NOMO-1 treated with dmso at 0.1 percent for 144 hours (cell line): Measurements from ENCODE around the gene SLC35G1.
A peak's percentile ranks its signal among the peaks of the same experiment; 100 is the strongest.

Experiments
- DNase-seq: peaks from one replicate; lab custom pipeline; 2025; ENCODE audit not compliant: unreplicated experiment; lab: John Stamatoyannopoulos, UW

SLC35G1 gene

DNA sequence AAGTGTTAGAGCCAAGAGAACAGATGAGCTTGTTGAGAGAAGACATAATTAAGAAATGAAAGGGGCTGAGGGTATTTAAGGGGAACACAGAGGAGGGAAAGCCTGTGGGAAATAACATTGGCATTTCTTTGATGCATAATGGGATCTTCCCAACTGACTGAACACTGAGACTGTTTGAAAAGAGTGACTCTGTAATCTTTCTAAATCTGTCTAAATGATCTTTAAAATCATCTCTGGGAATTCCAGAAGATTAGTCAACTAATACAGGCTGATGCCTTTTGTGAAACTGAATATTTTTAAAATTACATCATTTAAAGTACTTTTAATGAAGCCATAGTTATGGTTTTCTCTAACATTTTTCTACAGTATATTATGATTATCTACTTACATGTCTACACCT is 17.4 kb upstream of the SLC35G1 start:
- DNase-seq: no peak

DNA sequence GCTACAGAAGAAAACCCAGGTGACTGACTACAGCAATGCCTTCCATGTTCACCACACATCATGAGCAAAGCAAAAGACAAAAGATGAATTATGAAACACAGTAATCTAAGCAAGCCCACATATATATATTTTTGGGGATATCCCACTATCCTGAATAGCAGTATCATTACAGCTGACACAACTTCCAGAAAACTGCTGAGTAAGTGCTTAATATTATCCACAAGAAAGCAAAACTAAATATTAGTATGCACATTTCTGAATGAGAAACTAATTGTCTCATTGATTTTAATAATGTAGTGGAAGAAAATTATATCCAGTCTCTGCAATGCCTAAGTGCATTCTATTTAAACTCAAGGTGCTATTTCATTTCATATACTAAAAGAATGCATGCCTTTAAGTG is 14.5 kb upstream of the SLC35G1 start:
- no peak for DNase-seq

DNA sequence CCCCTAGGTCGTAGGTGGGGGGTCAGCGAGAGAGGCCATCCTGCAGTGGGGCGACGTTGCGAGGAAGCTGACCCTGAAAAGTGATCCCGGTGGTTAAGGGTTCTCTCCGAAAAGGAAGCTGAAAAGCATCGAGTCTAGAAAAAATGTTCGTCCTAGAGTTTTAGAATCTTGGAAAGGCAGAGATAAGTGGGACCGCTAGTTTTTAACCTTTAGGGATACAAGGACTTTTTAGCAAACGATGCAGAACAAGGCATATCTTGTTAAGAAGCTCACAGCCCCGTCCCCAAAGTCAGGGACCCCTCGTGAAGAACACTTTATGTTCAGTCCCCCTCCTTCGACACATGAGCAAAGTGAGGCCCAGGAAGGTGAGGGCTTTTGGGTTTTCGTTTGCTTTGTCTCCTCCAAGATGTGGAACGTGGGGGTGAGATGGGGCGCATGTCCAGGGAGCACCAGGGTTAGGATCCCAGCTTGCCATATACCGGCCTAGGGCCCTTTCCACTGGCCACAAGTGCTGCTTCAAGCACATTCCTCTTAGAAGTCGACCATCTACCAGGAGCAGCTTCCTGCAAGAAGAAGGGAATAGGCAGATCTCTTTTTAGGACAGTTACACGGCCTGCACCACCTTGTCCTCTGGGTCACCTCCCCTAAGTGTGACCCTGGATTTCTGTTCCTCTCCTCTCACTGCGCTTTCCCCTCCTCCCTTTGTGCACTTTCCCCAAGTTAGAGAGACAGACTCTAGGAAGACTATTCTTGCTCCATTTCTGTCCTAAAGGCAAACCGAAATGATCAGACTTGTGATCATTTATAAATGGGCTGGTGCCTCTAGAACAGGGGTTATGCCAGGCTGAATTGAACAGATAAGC is 969 bp downstream of the SLC35G1 start:
- DNase-seq: no peak

DNA sequence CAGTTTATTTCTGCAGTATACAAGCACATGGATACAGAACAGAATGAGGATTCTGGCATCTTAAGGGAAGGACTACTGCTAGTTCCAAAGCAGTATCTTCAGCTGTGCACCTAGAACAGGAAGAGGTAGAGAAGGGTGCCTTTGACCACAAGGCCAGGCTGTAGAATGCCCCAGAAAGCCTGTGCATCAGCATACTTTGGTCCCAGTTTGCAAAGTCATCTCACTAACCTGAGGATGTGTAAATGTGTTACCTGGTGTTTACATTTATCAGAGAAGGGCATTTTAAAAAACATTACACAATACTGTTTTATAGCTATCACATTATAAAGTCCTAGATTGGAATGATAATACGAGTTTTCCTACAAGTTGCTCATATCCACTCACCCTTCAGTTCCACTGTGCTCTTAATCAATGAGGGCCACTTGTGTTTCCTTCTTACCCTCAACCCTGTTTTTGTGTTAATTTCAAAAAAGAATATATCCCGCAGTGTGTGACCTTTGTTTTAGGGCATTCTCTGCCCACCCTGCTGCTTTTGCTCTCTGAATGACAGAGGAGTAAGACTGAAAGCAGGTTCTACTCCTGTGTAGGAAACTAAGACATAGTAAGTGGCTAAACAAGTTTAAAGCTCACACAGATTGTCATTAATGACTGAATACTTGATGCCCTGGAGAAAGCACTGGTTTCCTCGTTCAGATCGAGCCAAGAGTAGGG is 3.4 kb downstream of the SLC35G1 start:
- DNase-seq: no peak

DNA sequence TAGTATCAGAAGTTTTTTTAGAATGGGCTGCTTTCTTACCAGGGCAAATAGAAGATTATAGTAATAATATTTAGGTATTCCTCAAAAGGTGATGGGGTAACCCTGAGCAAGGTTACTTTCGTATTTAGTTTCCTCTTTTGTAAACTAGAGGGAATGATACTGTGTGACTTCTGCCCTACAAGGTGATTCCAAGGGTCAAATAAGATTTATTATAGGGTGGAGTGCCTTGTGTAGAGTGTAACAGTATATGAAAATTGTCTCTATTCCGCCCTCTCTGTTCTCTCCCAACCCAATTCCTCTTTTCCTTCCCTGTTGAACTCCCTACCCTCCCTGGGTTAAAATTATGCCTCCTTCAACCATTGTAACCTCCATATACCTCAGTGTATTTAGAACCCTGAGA is 5.3 kb downstream of the SLC35G1 start:
- DNase-seq: no peak

DNA sequence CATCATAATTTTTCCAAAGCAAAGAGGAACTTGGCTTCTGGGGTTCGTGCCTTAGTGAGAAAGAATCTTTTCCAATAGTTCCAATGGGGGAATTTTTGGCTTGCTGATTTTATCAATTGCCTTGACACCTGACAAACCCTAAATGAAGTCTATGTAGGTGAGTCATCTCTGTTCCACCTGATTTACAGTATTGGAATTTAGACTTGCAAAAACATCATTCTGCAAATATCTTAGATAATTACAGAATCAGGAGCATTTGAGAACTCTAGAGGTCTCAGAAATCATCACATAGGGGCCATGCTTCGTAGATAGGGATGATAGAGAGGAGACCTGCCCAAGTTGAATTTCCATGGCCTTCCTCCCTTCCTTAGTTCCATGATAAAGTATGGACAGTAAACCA is 9.3 kb downstream of the SLC35G1 start:
- DNase-seq: no peak

DNA sequence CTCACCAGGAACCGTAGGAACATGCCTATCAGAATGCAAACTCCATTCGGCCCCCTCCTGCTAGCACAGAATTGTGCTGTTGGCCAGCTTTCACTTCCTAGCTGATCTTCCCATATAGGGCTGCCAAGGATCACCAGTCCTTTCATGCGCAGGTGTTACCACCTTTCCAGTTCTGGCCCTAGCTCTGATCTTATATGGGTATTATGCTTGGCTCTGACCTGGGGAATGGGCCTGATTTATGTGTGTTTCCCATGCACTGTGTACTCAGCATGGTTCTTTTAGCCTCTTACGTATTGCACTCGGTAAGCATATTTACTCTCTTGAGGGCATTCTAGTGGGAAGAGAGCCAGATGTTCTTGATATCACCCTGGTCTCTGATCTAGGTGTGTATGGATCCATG is 11.1 kb downstream of the SLC35G1 start:
- DNase-seq: no peak

DNA sequence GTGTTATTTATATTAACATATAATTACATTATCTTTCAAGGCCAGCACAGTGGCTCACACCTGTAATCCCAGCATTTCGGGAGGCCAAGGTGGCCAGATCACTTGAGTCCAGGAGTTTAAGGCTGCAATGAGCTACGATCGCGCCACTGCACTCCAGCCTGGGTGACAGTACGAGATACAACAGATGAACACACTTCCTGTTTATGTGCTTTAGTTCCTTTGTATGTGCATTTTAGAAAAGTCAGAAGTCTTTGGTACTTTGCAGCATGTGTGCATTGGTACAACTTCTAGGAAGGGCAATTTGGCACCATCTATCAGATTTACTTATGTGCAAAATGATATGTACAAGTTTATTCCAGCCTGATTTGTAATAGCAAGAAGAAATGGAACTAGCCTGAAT is 13.3 kb downstream of the SLC35G1 start:
- no peak for DNase-seq

DNA sequence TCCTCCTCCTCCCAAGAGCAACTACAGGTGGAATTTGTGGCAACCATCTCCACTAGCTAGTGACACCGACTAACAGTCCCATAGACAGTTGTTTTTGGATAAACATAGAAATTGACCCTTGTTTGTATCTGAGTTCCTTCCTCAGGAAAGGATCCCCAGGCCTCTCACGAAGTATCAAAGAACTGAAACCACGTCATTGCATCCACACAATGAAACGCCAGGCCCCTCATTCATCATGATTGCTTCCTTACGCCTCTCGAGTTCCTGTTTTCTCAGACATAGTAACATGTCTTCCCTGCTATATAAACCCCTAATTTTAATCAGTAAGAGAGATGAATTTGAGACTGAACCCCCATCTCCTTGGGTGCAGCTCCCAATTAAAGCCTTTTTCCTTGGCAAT is 18.1 kb downstream of the SLC35G1 start:
- peak; percentile 24 for DNase-seq

DNA sequence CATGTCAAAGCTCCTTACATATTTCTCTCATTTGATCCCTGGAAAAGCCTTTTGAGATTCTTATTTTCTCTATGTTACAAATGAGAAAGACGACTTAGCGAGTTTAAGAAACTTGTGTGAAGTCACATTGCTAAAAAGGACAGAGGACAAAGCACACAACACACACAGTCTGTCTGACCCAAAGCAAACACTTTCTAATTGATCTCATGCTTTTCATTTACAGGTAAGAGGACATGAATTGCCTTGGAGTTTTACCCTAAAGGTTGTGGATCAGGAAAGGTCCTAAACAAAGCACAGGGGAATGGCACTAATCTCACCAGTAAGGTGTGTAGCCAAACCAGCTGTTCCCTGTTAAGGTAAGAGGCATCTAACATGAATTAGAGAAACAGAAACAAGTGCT is 18.7 kb downstream of the SLC35G1 start:
- no peak for DNase-seq

DNA sequence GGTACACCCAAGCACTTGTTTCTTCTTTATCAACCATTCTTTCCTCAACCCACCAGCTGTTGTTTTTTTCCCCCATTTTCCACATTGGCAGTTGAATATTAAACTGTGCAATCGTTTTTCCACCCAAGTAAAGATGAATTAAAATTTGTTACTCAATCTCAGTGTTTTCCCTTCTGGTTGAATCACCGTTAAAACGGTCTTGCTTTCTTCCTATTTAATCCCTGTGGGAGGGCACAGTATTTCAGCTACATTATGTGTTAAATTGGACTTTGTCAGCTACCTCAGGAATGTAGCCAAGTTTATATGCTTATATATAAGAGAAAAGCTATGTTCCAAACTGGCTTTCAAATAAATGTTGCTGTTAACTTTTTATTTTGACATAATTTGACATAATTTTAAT is 19.9 kb downstream of the SLC35G1 start:
- no peak for DNase-seq

DNA sequence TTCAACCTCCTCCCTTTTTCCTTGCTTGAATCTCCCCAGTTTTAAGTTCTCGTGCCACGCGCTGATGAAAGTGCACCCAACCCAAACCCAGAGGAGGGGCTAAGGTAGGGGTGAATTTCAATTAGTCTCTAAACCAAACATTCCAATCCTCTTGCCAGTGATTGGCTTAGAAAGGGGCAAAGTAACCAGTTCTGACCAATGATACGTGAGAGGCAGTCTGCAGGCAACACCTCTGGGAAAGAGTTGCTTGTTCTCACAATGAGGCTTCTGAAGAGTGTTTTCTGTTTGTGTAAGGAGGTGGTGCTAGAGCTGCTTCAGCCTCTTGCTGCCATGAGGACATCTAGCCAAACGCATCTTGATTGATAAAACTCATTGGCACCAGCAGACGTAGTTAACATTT is 21.8 kb downstream of the SLC35G1 start:
- no peak for DNase-seq

DNA sequence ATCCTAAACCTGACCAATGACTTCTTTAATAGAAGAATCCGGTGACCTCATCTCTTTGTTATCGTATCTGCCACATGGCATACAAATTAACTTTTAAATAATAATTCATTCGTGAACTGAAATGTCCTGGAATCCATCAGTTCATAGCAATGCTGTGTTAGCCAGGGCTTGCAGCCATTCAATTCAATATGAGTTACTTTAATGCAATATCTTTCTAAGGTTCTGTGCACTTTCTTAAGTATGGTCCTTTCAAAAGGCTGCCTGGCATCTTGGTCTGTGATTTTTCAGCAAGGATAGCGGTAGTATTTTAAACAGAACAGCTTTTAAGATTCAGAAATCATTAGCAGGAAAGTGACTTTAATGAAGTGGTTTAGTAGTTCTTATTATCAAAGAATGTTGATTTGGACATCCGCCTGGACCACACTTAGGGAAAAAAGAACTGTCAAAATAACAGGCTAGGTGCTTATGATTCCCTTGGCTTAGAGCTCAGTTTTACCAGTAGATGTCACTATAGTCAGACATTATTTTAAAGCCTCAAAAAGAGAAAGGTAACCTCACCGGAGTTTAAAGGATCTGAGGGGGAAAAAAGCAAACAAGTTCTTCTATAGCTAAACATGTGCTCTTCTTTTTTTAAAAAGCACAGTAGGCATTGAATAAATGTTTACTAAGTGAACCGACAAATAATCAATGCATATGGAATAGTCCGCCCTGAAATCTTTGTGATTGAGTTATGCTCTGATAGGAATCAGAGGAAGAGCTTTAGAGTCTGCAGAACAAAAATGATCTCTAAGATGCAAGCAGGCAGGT is 22.7 kb downstream of the SLC35G1 start:
- no peak for DNase-seq

DNA sequence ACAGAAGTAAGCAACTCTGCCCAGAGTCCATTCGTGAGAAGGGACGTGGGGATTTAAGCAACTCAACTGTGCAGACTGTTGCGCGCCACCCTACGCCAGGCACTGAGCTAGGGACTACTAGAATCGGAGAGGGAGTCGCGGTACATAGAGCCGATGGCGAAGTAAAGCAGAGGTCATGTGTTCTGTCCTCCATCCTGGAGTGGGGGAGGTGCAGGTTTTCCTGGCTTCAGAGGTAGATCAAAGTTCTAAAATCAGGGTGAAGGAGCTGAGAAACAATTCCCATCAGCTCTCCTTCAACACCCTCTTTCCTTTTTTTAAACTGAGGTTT is 23.2 kb downstream of the SLC35G1 start:
- DNase-seq: no peak

DNA sequence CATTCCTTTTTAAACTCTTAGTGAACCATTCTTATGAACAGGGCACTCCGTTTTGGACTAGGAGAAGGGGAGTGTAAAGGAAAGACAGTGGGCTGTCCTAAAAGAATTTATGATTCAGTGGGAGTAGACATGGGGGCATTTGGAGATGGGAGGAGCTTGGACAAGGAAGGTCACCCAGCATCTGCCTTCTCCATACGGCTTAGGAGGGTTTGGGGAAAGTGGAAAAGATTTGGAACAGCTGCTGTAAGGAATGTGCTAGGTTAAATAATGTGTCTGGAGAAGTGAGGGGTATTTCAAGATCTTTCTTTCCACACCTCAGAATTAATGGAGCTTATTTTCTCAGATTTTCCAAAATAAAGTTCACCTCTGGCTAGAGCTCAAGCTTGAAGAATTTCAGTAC is 24.0 kb downstream of the SLC35G1 start:
- no peak for DNase-seq

DNA sequence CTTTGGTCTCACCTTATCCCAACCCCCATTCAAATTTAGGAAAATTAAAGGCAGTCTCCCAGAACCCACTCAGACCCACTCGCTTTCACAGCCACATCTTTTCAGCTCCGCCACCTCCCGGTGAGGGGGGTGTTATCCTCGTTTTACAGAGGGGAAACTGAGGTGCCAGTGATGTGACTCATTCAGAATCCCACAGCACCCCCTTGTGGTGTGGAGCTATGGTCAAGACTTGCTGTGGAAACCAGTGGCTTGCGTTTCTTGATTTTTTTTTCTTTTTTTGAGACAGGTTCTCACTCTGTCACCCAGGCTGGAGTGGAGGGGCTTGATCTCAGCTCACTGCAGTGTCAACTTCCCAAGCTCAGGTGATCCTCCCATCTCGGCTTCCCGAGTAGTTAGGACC is 27.6 kb downstream of the SLC35G1 start:
- no peak for DNase-seq

DNA sequence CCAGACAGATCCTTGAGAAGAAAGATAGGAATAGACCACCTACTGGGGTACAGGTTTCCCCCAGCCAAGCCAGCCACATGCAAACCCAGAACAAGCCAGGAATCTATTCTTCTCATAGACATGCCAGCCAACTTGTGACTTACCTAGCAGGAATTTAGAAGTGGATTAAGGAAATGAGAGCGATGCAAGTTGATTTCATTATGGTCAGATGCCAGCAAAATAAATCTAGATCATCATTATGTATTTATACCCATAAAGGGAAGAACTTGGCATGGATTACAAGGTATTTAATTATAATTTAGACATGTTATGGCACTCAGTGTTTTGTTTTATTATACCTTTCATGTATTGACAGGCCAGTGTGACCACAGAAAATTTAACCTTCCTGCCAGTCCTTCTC is 32.8 kb downstream of the SLC35G1 start:
- DNase-seq: no peak

DNA sequence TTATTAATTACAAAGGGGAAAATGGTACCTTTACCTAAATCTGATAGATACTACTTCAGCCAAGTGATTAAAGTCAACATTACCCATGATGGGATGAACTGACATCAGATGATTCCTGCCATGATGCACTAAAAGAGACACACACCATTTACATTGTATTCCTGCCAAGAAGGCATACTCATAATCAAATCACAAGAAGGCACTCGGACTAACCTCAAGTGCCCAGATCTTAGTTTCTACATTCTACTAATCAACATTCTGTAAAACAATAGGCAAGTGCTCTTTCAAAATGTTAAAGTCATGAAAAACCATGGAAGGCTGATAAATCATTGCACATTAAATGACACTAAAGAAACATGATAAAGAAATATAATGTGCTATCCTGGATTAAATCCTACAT is 44.4 kb downstream of the SLC35G1 start:
- DNase-seq: no peak

DNA sequence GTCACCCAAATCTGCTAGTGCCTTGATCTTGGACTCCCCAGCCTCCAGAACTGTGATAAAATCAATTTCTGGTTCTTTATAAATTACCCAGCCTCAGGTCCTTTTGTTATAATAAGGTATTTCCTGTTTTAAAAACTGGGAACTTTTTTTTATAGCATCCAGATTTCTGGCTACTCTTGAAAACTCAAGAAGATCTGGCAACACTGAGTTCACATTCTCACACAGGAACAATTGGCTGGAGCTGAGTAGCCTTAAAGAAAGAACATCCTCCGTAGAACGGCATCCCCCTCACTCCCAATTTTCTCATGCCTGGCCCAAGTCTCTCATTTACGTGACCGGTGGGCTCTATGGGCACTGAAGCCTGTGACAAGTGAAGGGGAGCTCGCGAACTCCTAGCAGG is 47.1 kb downstream of the SLC35G1 start:
- DNase-seq: no peak

DNA sequence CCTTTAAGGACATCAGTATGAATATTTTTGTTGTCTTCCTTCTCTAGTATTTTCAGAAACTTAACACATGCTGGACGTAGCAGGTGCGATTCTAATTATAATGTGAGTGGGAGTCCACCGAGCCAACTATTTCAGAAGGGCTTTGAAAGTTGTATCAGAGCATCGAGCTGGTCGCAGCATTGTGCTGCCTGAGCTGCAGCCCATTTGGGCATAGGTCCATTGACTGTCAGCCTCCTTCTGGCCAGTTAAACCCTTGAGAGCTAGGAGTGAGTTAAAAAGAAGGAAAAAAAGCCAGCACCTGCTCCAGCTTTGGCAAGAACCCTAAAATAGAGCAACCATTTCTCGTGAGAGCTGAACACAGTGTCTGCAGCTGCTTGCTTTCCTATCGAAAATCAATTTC is 47.8 kb downstream of the SLC35G1 start:
- DNase-seq: no peak

DNA sequence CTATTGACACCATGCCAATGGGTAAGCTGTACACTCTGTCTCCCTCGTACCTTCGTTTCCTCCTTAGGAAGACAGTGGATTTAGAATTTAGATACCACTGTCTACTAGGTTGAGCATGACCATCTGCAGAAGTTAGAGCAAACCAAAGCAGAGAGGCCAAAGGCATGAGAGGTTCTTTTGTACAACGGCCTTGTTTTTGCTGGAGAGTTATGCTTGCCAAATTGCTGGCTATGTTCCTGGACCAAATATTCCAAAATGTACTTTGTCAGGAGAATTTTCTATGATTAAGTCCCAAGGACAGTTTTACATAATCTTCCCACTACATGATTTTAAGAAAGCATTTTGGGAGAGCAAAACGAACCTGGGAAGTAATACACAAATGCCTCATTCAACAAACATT is 52.0 kb downstream of the SLC35G1 start:
- DNase-seq: no peak

DNA sequence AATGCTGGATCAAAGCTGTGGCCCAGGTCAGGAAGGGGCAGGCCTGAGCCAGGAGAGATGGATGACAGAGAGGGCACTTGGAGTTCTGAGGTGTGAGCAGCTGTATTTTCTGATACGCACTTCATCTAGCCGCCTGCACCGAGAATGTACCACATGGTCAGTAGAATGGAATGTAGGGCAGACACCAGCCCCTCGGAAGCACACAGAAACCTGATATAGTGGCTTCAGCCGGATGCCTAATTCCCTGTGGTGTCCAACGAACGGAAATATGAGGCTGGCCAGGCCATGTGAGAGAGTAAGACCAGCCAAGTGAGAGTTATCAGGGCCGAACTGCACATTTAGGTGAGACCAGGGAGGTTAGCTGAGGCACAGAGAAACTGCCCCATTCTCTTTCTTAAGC is 53.3 kb downstream of the SLC35G1 start:
- no peak for DNase-seq
